HG02610 (cell line): ENCODE data around the gene PRORP.
"Not testable (repeated sequence)": the region's sequence is repeated elsewhere in the genome, so short reads cannot be mapped to it uniquely, and the experiment has no call there.

Experiments used
- ATAC-seq: cut with Tn5 transposase; IDR thresholded peaks from one replicate; pipeline ENCODE4 v1.9.1; 2021; ENCODE audit warnings: mild to moderate bottlenecking, moderate library complexity; ENCODE audit not compliant: unreplicated experiment

PRORP gene

DNA sequence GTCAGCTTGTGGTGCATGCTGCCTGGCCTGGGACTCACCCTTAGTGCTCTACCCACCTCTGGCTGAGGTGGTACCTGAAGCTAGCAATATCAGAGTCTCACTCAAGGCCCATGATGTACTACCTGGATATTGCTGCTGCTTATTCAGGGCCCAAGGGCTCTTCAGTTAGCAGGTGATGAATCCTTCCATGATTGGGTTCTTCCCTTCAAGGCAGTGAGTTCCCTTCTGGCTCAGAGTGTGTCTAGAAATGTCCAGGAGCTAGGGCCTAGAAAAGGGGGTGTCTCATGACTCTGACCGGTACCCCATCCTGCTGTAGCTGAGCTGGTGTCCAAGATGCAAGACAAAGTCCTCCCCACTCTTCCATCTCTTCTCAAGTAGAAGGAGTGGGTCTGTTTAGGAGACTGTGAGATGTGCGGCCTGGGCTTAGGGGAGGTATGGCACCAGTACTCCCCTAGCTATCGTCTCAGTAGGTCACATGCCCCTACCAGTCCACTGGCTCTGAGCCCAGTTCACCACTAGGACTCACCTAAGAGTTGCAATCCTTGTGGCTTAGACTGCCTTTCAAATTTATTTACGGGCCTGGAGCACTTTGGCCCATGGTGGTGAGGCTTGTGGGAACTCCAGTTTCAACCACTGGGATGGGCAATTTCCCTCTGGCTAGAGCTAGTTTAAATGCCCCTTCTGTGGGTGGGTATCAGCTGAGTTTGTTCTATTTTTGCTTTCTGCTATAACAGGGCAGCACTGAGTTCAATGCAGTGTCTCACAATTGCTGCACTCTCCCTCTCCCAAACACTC lies 12.2 kb downstream of the PRORP start:
- ATAC-seq: no peak

DNA sequence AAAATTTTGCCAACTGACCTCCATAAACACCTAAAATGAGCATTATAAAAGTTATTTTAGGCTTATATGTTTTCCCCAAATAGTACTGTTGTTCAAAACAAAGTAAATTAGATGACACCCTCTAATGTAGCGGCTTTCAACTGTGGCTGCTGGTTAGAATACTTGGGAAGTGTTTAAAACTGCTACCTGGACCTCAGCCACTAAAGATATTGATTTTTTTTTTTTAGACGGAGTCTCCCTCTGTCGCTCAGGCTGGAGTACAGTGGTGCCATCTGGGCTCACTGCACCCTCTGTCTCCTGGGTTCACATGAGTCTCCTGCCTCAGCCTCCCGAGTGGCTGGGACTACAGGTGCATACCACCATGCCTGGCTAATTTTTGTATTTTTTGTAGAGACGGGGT lies 16.2 kb downstream of the PRORP start:
- no peak for ATAC-seq

DNA sequence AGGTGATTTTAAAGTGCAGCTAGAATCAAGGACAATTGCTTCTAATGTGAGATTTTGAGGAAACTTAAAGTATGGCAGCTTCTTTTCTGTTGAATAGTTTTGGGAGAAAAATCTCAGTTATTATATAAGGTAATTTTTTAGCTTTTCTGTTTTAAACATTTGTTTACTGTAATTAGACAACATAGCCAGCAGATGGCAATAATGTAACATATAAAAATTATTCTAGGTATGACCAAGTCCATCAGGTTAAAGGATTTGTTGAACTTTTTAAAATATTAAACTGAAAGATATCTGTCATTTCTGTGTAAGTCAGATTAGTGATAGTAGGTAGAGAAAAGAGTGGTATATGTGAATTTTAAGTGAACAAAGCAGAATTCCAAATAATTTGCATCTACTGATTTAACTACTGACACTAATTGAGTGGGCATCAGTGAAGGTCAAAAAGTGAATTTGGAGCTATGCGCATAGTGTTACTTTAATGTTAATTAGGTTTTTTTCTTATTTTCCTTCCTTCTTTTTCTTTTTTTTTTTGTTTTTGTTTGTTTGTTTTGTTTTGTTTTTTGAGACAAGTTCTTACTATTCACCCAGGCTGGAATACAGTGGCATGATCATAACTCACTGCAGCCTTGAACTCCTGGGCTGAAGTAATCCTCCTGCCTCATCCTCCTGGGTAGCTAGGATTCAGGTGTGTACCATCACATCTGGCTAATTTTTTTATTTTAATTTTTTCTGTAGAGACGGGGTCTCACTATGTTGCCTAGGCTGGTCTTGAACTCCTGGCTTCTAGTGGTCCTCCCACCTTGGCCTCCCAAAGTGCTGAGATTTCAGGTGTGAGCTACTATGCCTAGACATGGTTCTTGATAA lies 18.6 kb downstream of the PRORP start:
- ATAC-seq: no peak

DNA sequence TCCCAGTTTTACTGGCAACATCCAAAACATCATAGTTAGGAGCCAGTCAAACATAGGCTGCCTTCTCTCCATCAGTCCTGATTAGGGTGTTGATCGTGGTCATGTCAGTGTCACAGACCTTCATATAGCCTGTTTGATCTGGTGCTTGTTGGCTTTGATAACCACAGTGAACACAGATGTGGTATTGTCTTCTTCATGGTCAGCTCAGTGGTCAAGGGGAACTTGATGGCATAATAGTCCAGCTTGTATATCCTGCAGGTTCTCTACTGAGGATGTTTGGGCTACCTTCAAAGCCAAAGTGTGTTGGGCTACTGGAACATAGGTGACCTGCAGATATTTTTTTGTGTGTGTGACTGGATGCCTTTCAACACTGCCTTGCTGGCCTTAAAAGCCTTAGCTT lies 21.7 kb downstream of the PRORP start:
- ATAC-seq: no peak

DNA sequence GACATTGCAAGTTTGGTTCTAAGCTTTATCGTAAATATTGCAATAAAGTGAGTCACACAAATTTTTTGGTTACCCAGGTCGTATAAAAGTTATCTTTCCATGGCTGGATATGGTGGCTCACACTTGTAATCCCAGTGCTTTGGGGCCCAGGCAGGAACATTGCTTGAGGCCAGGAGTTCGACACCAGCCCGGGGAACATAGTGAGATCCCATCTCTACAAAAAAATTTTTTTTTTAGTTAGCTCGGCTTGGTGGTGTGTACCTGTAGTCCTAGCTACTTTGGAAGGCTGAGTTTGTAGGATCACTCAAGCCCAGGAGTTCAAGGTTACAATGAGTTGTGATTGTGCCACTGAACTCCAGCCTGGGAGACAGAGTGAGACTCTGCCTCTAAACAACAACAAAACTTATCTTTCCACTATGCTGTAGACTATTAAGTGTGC lies 24.4 kb downstream of the PRORP start:
- ATAC-seq: no peak

DNA sequence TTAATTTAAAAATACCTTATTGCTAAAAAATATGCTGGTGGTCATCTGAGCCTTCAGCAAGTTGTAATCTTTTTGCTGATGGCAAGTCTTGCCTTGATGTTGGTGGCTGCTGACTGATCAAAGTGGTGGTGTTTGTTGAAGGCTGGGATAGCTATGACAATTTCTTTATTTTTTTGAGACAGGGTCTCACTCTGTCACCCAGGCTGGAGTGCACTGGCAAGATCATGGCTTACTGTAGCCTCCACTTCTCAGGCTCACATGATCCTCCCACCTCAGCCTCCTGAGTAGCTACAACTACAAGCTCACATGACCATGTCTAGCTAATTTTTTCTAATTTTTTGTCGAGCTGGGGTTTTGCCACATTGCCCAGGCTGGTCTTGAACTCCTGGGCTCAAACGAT lies 24.8 kb downstream of the PRORP start:
- no peak for ATAC-seq

DNA sequence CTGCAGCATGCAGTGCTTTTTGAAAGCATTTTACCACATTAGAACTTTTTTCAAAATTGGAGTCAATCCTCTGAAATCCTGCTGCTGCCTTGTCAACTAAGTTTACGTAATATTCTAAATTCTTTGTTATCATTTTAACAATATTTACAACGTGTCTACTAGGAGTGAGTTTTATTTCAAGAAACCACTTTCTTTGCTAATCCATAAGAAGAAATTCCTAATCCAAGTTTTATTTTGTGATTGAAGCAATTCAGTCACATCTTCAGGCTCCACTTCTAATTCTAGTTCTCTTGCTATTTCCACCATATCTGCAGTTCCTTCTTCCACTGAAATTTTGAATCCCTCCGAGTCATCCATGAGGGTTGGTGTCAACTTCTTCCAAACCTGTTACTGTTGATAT lies 25.4 kb downstream of the PRORP start:
- ATAC-seq: no peak

DNA sequence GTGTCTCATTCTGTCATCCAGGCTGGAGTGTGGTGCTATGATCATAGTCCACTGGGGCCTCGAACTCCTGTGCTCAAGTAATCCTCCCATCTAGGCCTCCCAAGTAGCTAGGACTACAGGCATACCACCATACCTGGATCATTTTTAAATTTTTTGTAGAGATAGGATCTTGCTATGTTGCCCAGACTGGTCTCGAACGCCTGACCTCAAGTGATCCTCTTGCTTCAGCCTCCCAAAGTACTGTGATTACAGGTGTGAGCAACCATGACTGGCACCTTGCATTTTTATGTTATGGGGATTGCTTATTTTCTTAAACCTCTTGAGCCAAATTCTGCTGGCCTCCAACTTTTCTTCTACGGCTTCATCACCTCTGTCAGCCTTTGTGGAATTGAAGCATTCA lies 26.9 kb downstream of the PRORP start:
- ATAC-seq: no peak

DNA sequence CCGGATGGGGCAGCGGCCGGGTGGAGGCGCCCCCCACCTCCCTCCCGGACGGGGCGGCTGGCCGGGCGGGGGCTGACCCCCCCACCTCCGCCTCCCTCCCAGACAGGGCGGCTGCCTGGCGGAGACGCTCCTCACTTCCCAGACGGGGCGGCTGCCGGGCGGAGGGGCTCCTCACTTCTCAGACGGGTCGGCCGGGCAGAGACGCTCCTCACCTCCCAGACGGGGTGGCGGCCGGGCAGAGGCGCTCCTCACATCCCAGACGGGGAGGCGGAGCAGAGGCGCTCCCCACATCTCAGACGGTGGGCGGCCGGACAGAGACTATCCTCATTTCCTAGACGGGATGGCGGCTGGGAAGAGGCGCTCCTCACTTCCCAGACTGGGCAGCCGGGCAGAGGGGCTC lies 30.2 kb downstream of the PRORP start:
- ATAC-seq: not testable (repeated sequence)

DNA sequence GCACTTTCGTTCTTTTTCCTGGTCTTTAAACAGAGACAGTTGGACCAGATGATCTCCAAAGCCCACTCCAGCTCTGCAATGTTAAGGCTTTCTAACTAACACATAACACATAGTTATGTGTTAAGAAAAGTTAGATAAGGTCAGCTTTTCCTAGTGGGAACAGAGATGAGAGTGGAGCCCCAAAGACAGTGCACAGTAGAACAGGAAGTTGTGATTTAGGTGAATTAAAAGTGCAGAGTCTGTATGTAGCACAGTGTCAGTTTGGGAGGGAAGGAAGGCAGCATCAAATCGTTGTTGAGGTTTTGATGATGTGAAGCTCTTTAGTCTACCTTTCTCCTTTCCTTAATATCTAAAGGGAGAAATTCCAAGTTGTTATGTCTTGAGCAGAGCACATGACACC lies 31.7 kb downstream of the PRORP start:
- ATAC-seq: no peak

DNA sequence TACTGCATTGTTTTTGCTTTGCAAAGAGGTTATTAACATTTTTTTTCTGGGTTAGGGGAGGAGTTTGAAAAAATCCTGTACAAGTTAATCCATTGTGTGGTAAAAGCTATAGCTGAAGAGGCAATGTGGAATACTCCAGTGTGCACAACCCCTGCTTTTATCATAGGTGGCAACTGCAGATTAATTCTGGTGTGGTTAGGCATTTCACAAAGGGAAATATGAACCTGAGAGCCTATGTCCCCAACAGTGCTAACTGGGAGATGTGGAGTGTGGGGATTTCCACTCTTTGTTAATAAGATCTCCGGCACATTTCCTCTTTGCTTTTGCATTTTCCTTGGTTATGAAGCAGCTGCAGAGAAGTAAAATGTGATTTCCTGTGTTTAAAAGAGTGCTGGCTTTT lies 33.6 kb downstream of the PRORP start:
- peak; percentile 51 for ATAC-seq

DNA sequence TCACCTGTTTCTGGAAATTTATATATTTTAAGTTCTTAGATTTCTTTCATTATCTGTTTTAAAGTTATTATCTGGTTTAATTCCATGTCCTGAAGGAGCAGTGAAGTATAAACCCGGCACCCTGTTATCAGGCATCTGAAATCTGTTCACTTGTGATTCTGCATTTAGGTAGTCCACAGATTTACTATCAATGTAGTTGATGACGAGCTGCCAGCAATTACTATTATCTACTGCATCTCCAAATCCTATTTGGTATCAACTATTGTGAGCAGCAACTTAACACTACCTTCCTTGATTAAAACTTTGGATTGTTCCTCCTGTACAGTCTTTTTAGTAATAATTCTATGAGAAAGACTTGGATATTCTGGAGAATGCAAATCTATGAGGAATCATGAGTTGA lies 36.1 kb downstream of the PRORP start:
- no peak for ATAC-seq

DNA sequence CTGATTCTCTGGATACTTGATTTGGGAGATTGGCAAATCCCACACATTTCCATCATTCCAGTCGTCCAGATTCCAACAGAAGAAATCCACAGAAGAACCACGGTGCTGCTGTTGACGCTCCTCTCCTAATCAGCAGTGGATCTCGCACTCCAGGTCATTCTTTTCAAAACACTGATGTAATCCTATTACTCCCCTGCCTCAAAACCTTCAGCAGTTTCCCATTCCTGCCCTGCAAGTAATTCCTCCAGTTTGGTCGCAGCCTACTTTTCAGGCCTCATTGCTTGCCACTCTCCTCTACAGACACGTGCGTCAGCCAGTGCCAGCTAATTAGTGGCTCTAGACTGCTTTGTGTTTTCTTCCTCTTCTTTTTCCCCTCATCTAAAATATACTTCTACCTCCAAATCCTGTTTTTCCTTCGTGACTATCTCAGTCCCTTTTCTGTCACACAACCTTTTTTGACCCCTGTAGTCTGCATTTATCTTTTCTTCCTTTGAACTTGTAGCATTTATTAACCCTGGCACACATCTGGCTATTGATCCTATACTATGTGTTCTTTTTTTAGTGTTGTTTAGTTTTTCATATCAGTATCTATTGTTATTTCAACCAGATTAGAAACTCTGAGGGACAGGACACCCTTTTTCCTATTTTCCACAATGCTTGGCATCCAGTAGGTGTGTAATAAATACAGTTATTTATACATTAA lies 36.8 kb downstream of the PRORP start:
- ATAC-seq: no peak

DNA sequence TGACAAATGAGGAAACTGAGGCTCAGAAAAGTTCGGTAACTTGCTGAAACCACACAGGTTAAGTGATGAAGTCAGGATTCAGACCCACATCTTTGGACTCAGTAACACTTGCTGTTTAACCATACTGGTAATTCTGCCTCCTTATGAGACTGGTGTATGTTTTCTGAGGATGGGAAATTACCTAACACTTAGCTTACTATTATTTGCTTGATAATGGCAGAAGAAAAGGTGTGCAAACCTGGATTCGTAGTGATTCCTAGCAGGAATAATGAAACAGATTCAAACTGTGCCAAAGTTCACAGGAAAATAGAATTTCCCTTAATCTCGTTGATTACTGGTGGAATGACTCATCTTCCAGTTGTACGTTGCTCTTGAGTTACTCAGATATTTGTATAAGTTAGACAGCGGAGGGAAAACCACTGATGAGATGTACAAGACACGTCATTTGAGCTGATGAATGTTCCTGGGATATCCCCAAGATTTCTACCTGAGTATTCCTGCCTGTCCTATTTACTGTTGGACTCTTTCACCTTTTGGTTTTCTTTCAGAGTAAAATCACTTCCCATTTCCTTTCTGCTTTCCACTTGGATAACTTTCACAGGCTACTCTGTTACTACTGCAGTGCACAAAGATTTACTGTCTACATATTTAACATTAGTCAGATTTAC lies 37.5 kb downstream of the PRORP start:
- peak; percentile 84 for ATAC-seq

DNA sequence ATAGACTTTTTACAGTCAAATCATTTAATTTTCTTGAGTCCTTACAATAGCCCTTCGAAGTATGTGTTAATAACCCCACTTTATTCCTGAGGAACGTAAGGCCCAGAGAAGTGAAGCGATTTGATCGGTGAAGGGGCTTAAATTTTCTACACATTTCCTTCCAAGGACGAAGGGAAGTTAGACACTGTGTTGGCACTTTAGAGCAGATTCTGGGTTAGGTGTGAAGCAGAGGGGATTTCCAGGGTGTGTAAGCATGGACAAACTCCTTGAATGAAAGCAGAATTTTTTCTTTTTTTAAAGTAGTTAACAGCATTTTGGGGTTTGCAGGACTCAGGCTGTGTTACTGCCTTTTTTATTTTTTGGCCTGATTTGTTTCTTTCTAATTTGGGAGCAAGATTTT lies 38.9 kb downstream of the PRORP start:
- no peak for ATAC-seq

DNA sequence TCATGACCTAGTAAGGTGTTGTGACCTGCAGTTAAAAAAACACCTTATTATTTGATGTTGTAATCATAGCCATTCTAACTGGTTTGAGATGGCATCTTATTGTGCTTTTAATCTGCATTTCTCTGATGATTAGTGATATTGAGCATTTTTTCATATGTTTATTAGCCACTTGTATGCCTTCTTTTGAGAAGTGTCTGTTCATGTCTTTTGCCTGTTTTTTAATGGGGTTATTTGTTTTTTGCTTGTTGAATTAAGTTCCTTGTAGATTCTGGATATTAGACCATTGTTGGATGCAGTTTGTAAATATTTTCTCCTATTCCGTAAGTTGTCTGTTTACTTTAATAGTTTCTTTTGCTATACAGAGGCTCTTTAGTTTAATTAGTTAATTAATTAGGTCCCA lies 41.0 kb downstream of the PRORP start:
- ATAC-seq: no peak

DNA sequence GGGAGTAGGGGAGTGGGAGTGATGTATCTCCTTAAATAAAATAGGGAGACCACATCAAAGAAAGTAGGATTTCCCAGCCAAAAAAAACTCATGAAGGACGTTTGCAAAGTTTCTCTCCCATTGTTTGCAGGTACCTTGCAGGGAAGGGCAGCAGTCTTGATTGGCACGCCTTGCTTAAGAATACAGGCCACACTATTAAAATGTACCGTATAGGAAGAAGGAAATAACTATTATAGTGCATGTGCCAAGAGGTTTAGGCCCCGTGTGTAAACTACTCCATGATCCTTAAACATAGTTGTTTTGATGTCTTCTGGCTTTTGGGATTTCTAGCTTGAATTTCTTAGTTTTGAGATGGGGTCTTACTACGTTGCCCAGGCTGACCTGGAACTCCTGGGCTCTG lies 42.5 kb downstream of the PRORP start:
- ATAC-seq: no peak

DNA sequence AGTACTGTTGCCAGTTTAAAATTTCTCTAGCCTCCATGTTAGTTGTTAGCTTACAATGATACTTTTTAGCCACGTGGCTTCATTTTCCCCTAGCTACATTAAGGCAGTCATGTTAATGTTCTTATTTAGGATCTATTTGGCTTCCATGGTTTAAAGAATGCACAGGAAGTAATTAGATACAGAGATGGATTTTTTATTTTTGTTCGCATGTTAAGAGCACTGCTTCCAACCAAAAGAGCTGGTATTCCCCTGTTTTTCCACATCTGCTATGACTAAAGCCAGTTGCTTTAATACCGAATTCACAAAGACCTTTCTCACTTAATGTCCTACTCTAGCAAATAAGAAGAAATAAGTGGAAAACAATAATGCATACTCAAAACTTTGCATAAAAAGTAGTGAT lies 45.1 kb downstream of the PRORP start:
- ATAC-seq: no peak
